Central memory CD8-positive, alpha-beta T cell (primary cell): Measurements from ENCODE around the gene TEKT2.

Experiments
- ATAC-seq: fragments of 150-1000 bp; cut with Tn5 transposase; replicated peaks from 2 replicates; pipeline ENCODE4 v1.10.0; 2022; ENCODE audit warnings: mild to moderate bottlenecking, moderate FRiP score, moderate number of reproducible peaks; ENCODE audit not compliant: poor library complexity, severe bottlenecking; ENCODE audit errors: extremely low read depth
- DNase-seq, 2 donors: peaks; one replicate each; pipeline ENCODE4 v3.0.0; 2021; ENCODE audit warnings: low spot score in 2 of 2
- H3K27ac Mint-ChIP-seq: one replicate; pipeline ENCODE4 v1.8.0; 2022; ENCODE audit warnings: low read depth, mild to moderate bottlenecking, moderate library complexity, mixed read lengths
- H3K27me3 Mint-ChIP-seq: one replicate; pipeline ENCODE4 v1.8.0; 2022; ENCODE audit warnings: mixed read lengths
- H3K36me3 Mint-ChIP-seq: one replicate; pipeline ENCODE4 v1.8.0; 2022; ENCODE audit warnings: mild to moderate bottlenecking, moderate library complexity, mixed read lengths; ENCODE audit not compliant: insufficient read depth
- H3K4me1 Mint-ChIP-seq: one replicate; pipeline ENCODE4 v1.8.0; 2022; ENCODE audit warnings: mixed read lengths
- H3K4me3 Mint-ChIP-seq: one replicate; pipeline ENCODE4 v1.8.0; 2022; ENCODE audit warnings: mild to moderate bottlenecking, moderate library complexity, mixed read lengths
- H3K9me3 Mint-ChIP-seq: one replicate; pipeline ENCODE4 v1.8.0; 2022; ENCODE audit warnings: mixed read lengths

Gene TEKT2

DNA sequence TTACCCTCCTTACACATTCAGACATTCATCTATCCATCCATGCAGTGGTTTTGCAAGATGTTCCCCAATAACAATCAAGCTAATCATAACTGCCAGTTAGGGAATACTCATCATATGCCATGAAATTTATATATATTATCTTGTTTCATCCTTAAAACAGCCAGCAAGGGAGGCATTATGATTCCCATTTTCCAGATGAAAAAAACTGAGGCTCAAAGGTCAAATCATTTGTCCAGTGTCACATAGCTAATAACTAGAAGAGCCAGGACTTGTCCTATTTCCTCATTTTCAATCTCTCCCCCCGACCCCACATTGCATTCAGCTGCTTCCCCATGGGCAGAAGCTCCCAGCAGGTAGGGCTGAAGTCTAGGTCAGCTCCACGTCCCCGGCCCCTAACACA is 48.1 kb downstream of the TEKT2 start:
- Mint-ChIP-seq H3K27me3 (no peaks in the 10 kb centered on the region), H3K27ac (no peak overlapping the region), H3K36me3 (peaks cover 11% of the 10 kb centered on the region), H3K4me3 (no peak overlapping the region), H3K4me1 (peaks cover 1% of the 10 kb centered on the region), H3K9me3 (no peaks in the 10 kb centered on the region)
- DNase-seq (no peak), ATAC-seq (no peak)

DNA sequence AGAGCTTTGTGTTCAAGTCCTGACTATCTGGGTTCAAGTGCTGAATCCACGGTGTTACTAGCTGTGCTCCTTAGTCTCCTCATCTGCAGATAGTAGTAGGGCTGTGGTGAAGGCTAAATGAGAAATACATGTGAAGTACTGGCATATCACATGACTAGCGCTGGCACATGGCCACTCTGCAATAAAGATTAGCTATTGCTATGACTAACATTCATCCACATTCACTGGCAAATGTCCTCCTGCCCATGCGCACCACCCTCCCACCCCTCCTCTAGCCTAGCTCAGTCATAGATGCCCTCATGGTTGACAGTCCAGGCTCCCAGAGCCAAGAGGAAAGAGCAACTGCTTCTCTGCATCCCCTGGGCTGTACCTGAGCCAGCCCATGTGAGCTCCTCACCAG is 49.6 kb downstream of the TEKT2 start:
- Mint-ChIP-seq H3K27ac (no peak overlapping the region), H3K4me3 (no peak overlapping the region), H3K9me3 (no peaks in the 10 kb centered on the region), H3K4me1 (no peaks in the 10 kb centered on the region), H3K27me3 (no peaks in the 10 kb centered on the region), H3K36me3 (peaks cover 20% of the 10 kb centered on the region)
- ATAC-seq: no peak
- no peak for DNase-seq

DNA sequence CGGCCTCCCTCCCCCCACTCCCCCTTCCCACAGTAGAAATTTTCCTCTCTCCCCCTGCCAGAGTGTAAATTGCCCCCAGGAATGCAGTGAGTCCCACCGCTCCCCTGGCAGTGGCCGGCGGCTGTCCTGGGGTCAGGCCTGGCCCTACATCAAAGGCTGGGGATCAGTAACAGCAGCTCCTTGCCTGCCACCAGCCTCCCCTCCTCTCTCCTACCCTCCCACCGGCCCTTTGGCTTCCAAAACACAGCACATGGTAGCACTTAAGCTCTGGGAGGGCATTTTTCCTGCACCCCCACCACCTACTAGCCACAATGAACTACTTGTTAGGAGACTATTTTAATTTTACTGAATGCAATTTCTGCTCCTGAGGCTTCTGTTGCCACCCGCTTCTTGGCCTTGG is 50.1 kb downstream of the TEKT2 start:
- ATAC-seq: no peak
- H3K27me3 Mint-ChIP-seq: no peaks in the 10 kb centered on the region
- peaks cover 24% of the 10 kb centered on the region for H3K36me3 Mint-ChIP-seq

GRCh38 chr1:36134505-36135329 is 50.8 kb downstream of the TEKT2 start:
- H3K9me3 Mint-ChIP-seq: no peaks in the 10 kb centered on the region
- H3K27ac Mint-ChIP-seq: no peak overlapping the region
- no peaks in the 10 kb centered on the region for H3K27me3 Mint-ChIP-seq
- H3K4me3 Mint-ChIP-seq: no peak overlapping the region
- peaks cover 28% of the 10 kb centered on the region for H3K36me3 Mint-ChIP-seq
- no peaks in the 10 kb centered on the region for H3K4me1 Mint-ChIP-seq
- DNase-seq (no peak), ATAC-seq (no peak)

More for the DNA sequence above, 50.1 kb downstream of the TEKT2 start:
- Mint-ChIP-seq H3K9me3 (no peaks in the 10 kb centered on the region), H3K4me3 (no peak overlapping the region), H3K27ac (no peak overlapping the region), H3K4me1 (no peaks in the 10 kb centered on the region)
- DNase-seq: no peak

- Mint-ChIP-seq H3K36me3 (peaks cover 32% of the 10 kb centered on the region), H3K4me3 (no peak overlapping the region), H3K9me3 (no peaks in the 10 kb centered on the region), H3K27ac (no peak overlapping the region), H3K27me3 (no peaks in the 10 kb centered on the region), H3K4me1 (no peaks in the 10 kb centered on the region)
- no peak for ATAC-seq
- DNase-seq: no peak
Observed at GRCh38 chr1:36135330-36135667, 51.4 kb downstream of the TEKT2 start.

GRCh38 chr1:36135796-36136195 is 51.9 kb downstream of the TEKT2 start:
- DNase-seq: no peak
- H3K4me1 Mint-ChIP-seq: no peaks in the 10 kb centered on the region
- no peaks in the 10 kb centered on the region for H3K27me3 Mint-ChIP-seq
- H3K36me3 Mint-ChIP-seq: peaks cover 32% of the 10 kb centered on the region
- H3K9me3 Mint-ChIP-seq: no peaks in the 10 kb centered on the region
- H3K27ac Mint-ChIP-seq: no peak overlapping the region
- ATAC-seq: no peak
- H3K4me3 Mint-ChIP-seq: no peak overlapping the region

GRCh38 chr1:36136535-36136934 is 52.6 kb downstream of the TEKT2 start:
- peaks cover 6% of the 10 kb centered on the region for H3K4me1 Mint-ChIP-seq
- H3K27ac Mint-ChIP-seq: no peak overlapping the region

DNA sequence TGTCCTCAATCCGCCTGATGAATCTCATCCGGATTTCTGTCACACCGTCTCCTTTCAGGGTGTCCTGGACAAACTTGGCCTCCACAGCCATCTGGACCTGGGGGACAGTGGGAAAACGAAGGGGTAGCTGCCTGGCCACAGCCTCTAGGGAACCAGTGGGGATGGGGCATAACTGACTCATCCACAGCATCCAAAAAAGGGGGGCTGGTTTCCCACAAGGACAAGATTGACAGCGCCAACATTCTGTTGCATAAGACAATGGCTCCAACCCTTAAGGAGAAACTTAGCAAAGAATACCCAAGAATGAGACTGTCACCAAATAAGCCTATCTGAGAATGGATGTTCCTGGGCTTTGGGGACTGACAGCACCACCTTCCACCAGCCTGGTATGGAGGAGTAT is 53.3 kb downstream of the TEKT2 start:
- no peak for DNase-seq
- Mint-ChIP-seq H3K27ac (no peak overlapping the region), H3K4me3 (no peak overlapping the region), H3K36me3 (peaks cover 34% of the 10 kb centered on the region), H3K9me3 (no peaks in the 10 kb centered on the region), H3K27me3 (no peaks in the 10 kb centered on the region), H3K4me1 (peaks cover 13% of the 10 kb centered on the region)
- no peak for ATAC-seq

More at GRCh38 chr1:36136535-36136934, 52.6 kb downstream of the TEKT2 start:
- no peaks in the 10 kb centered on the region for H3K27me3 Mint-ChIP-seq
- ATAC-seq (no peak), DNase-seq (no peak)
- peaks cover 34% of the 10 kb centered on the region for H3K36me3 Mint-ChIP-seq
- H3K9me3 Mint-ChIP-seq: no peaks in the 10 kb centered on the region
- no peak overlapping the region for H3K4me3 Mint-ChIP-seq

- no peak for DNase-seq
- H3K4me3 Mint-ChIP-seq: no peak overlapping the region
- H3K27ac Mint-ChIP-seq: no peak overlapping the region
- H3K9me3 Mint-ChIP-seq: no peaks in the 10 kb centered on the region
- H3K4me1 Mint-ChIP-seq: peaks cover 14% of the 10 kb centered on the region
- ATAC-seq: no peak
- H3K27me3 Mint-ChIP-seq: no peaks in the 10 kb centered on the region
- H3K36me3 Mint-ChIP-seq: peaks cover 34% of the 10 kb centered on the region
Observed at GRCh38 chr1:36137776-36138175, 53.9 kb downstream of the TEKT2 start.
